HEK293T (cell line): ENCODE results near the gene SHANK1.

Source experiments
- HDGF ChIP-seq: fragments of 450-650 bp; IDR thresholded peaks from 2 replicates; pipeline ENCODE4 v1.6.1; 2017; ENCODE audit warnings: antibody characterized with exemption, borderline replicate concordance
- SP1 ChIP-seq: fragments of 450-650 bp; IDR thresholded peaks from 2 replicates; pipeline ENCODE4 v1.6.1; 2017

DNA sequence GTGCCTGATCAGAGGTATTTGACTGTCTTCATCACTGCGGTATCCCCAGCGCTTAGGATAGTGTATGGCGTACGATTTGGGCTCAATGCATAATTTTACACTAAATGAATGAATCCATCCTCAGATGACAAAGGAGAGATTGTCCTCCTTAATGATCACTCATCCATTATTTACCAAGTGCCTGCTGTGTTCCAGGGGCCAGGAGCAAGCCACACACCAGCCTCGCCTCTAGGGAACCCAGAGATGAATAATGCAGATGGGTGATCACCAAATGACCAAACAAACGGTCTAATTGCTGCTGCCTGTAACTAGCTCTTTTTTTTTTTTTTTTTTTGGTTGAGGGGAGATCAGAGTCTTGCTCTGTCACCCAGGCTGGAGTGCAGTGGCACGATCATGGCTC, 44.8 kb upstream of the SHANK1 start:
- TF ChIP-seq HDGF (no peak), SP1 (no peak)
